ENCODE measurements around the gene ZNF732. TPM values are rescaled to one million over a fixed set of nuclear protein-coding genes. Genes with fewer than 3 reads are reported as not detected.
"Not testable (repeated sequence)": the region's sequence is repeated elsewhere in the genome, so short reads cannot be mapped to it uniquely, and the experiment has no call there.

Gene ZNF732
- total RNA-seq, 2 experiments from 2014 or later = not detected

DNA sequence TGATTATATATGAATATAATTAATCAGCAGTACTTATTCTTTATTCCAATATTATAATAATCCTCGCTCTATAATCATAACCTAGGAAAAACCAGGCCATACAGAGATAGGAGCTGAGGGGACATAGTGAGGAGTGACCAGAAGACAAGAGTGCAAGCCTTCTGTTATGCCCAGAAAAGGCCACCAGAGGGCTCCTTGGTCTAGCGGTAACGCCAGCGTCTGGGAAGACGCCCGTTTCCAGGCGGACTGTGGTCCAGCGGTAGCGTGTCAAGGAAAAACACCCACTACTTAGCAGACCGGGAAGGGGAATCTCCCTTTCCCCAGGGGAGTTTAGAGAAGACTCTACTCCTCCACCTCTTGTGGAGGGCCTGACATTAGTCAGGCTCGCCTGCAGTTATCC, 46.0 kb downstream of the ZNF732 start:
- peaks cover 68% of the 10 kb centered on the region for H3K36me3 Mint-ChIP-seq (ENCODE audit: low read depth)
- H3K27ac ChIP-seq (ENCODE audit: low read depth in 1 of 2, low read length in 2 of 2); CTCF ChIA-PET: not testable (repeated sequence)

DNA sequence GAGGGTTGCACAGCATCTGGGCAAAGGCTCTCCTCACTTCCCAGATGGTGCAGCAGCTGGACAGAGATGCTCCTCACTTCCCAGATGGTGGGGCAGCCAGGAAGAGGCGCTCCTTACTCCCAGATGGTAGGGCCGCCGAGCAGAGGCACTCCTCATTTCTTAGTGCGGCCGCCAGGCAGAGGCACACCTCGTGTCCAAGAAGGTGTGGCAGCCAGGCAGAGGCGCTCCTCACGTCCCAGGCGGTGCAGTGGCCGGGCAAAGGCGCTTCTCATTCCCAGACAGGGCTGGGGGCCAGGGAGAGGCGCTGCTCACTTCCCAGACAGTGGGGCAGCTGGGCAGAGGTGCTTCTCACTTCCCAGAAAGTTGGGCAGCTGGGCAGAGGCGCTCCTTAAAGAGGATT, 48.8 kb downstream of the ZNF732 start:
- Mint-ChIP-seq H3K27ac (no peak overlapping the region), H3K4me1 (ENCODE audit: low read depth) (no peaks in the 10 kb centered on the region), H3K36me3 (ENCODE audit: low read depth) (peaks cover 67% of the 10 kb centered on the region), H3K27me3 (no peaks in the 10 kb centered on the region), H3K9me3 (peaks cover 39% of the 10 kb centered on the region), H3K4me3 (no peak overlapping the region)
- H3K27me3 ChIP-seq (ENCODE audit: control insufficient read depth in 1 of 2, insufficient read depth in 2 of 2, low read length in 2 of 2) = no peaks in the 10 kb centered on the region
- peaks cover 31 to 84% of the 10 kb centered on the region in 2 experiments for H3K9me3 ChIP-seq (ENCODE audit: control insufficient read depth in 1 of 2, insufficient read depth in 1 of 2, low read length in 2 of 2)
- ChIA-PET CTCF (no interaction called here), POLR2A (no interaction called here)
- no peak overlapping the region for H3K27ac ChIP-seq (ENCODE audit: low read depth in 1 of 2, low read length in 2 of 2)
- DNase-seq (no peak), ATAC-seq (ENCODE audit: poor library complexity) (no peak)
- TF ChIP-seq, protein P1, sequence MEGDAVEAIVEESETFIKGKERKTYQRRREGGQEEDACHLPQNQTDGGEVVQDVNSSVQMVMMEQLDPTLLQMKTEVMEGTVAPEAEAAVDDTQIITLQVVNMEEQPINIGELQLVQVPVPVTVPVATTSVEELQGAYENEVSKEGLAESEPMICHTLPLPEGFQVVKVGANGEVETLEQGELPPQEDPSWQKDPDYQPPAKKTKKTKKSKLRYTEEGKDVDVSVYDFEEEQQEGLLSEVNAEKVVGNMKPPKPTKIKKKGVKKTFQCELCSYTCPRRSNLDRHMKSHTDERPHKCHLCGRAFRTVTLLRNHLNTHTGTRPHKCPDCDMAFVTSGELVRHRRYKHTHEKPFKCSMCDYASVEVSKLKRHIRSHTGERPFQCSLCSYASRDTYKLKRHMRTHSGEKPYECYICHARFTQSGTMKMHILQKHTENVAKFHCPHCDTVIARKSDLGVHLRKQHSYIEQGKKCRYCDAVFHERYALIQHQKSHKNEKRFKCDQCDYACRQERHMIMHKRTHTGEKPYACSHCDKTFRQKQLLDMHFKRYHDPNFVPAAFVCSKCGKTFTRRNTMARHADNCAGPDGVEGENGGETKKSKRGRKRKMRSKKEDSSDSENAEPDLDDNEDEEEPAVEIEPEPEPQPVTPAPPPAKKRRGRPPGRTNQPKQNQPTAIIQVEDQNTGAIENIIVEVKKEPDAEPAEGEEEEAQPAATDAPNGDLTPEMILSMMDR (IDR thresholded peaks at IDR 0.05) = no peak
- H3K4me1 ChIP-seq (ENCODE audit: insufficient read depth, low read length) = no peaks in the 10 kb centered on the region
- intact Hi-C loops (cut with DNase I, micrococcal nuclease) = no loop called here
- H3K4me3 ChIP-seq (ENCODE audit: low read length) = no peak overlapping the region
- H3K36me3 ChIP-seq (ENCODE audit: insufficient read depth, low read length) = no peaks in the 10 kb centered on the region

More for the DNA sequence above, 46.0 kb downstream of the ZNF732 start:
- H3K9me3 Mint-ChIP-seq = peaks cover 31% of the 10 kb centered on the region
- peaks cover 39 to 79% of the 10 kb centered on the region in 2 experiments for H3K9me3 ChIP-seq (ENCODE audit: control insufficient read depth in 1 of 2, insufficient read depth in 1 of 2, low read length in 2 of 2)
- H3K4me1 ChIP-seq (ENCODE audit: insufficient read depth, low read length); H3K4me1 Mint-ChIP-seq (ENCODE audit: low read depth); ATAC-seq (ENCODE audit: poor library complexity); H3K27me3 ChIP-seq (ENCODE audit: control insufficient read depth in 1 of 2, insufficient read depth in 2 of 2, low read length in 2 of 2); H3K27ac Mint-ChIP-seq; intact Hi-C loops (cut with DNase I, micrococcal nuclease); H3K36me3 ChIP-seq (ENCODE audit: insufficient read depth, low read length); H3K27me3 Mint-ChIP-seq; POLR2A ChIA-PET; DNase-seq; H3K4me3 Mint-ChIP-seq; H3K4me3 ChIP-seq (ENCODE audit: low read length): not testable (repeated sequence)
- TF ChIP-seq, protein P1 (IDR thresholded peaks at IDR 0.05) = peak; percentile 14

DNA sequence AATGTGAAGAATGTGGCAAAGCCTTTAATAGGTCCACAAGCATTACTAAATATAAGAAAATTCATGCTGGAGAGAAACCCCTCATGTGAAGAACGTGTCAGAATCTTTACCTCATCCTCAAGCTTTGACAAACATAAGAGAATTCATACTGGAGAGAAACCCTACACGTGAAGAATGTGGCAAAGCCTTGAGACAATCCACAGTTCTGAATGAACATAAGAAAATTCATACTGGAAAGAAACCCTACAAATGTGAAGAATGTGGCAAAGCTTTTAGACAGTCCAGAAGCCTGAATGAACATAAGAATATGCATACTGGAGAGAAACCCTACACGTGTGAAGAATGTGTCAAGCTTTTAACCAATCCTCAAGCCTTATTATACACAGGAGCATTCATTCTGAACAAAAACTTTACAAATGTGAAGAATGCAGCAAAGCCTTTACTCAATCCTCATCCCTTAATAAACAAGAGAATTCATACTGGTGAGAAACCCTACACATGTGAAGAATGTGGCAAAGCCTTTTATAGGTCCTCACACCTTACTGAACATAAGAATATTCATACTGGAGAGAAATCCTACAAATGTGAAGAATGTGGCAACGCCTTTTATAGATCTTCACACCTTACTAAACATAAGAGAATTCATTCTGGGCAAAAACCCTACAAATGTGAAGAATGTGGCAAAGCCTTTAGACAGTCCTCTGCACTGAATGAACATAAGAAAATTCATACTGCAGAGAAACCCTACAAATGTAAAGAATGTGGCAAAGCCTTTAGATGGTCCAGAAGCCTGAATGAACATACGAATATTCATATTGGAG, 51.1 kb downstream of the ZNF732 start:
- Mint-ChIP-seq H3K9me3 (peaks cover 36% of the 10 kb centered on the region), H3K27ac (no peak overlapping the region), H3K27me3 (no peaks in the 10 kb centered on the region), H3K36me3 (ENCODE audit: low read depth) (peaks cover 58% of the 10 kb centered on the region), H3K4me3 (no peak overlapping the region), H3K4me1 (ENCODE audit: low read depth) (no peaks in the 10 kb centered on the region)
- ATAC-seq (ENCODE audit: poor library complexity) = no peak
- H3K9me3 ChIP-seq (ENCODE audit: control insufficient read depth in 1 of 2, insufficient read depth in 1 of 2, low read length in 2 of 2) = peaks cover 24 to 75% of the 10 kb centered on the region in 2 experiments
- H3K27me3 ChIP-seq (ENCODE audit: control insufficient read depth in 1 of 2, insufficient read depth in 2 of 2, low read length in 2 of 2) = no peaks in the 10 kb centered on the region
- no peak for DNase-seq
- CTCF ChIA-PET = no interaction called here
- intact Hi-C loops (cut with DNase I, micrococcal nuclease) = no loop called here
- no peaks in the 10 kb centered on the region for H3K4me1 ChIP-seq (ENCODE audit: insufficient read depth, low read length)
- POLR2A ChIA-PET = no interaction called here
- H3K36me3 ChIP-seq (ENCODE audit: insufficient read depth, low read length) = no peaks in the 10 kb centered on the region
- no peak overlapping the region for H3K4me3 ChIP-seq (ENCODE audit: low read length)
- TF ChIP-seq, protein P1 (IDR thresholded peaks at IDR 0.05) = no peak
- H3K27ac ChIP-seq (ENCODE audit: low read depth in 1 of 2, low read length in 2 of 2) = no peak overlapping the region

Measured in CD4-positive, alpha-beta T cell (primary cell).